Measurements from ENCODE around the gene PTPMT1.

- TF ChIP-seq CTCF (IDR thresholded peaks at IDR 0.05; ENCODE audit: low read depth, low read length) (no peak), EZH2phosphoT487 (IDR thresholded peaks at IDR 0.05; ENCODE audit: low read depth) (no peak)
These were observed 24.8 kb downstream of the PTPMT1 start for GRCh38 chr11:47589977-47590861.

Data from OCI-LY3 (cell line).